Gastrocnemius medialis (tissue), 4 donors: ENCODE measurements around the gene NDUFB3. TPM values are rescaled to one million over a fixed set of nuclear protein-coding genes. Genes with fewer than 3 reads are reported as not detected.
A peak's percentile ranks its signal among the peaks of the same experiment; 100 is the strongest.

Source experiments
- ATAC-seq, 2 donors: fragments of 150-250 bp; one replicate each; pipeline ENCODE4 v1.9.1; 2016
- DNase-seq, 2 donors: peaks; one replicate each; pipeline ENCODE4 v3.0.0-alpha.2; 2019
- H3K27ac ChIP-seq, 4 donors: fragments of 200-600 bp; sonication (generic); 1 replicate in 1 of 4; 2 replicates in 3 of 4; pipeline ENCODE4 v1.5.1; 2016 to 2018; ENCODE audit warnings: mild to moderate bottlenecking in 2 of 4, moderate library complexity in 1 of 4
- H3K27me3 ChIP-seq, 3 donors: fragments of 200-600 bp; sonication (generic) in 2 of 3; 1 replicate in 1 of 3; 2 replicates in 2 of 3; pipeline versions ENCODE4 v1.5.1 to v1.6.0; 2016 to 2019; ENCODE audit warnings: mild to moderate bottlenecking in 1 of 3, moderate library complexity in 1 of 3
- H3K36me3 ChIP-seq, 2 donors: fragments of 200-600 bp; sonication (generic) in 1 of 2; one replicate each; pipeline ENCODE4 v1.5.1; 2017 to 2018
- H3K4me1 ChIP-seq, 2 donors: fragments of 200-600 bp; sonication (generic) in 1 of 2; one replicate each; pipeline ENCODE4 v1.5.1; 2016 to 2017; ENCODE audit warnings: mild to moderate bottlenecking in 2 of 2
- H3K4me3 ChIP-seq, 4 donors: fragments of 200-600 bp; sonication (generic) in 3 of 4; 1 replicate in 1 of 4; 2 replicates in 3 of 4; pipeline ENCODE4 v1.5.1; 2016 to 2019; ENCODE audit warnings: mild to moderate bottlenecking in 2 of 4
- H3K9me3 ChIP-seq, 3 donors: fragments of 200-600 bp; sonication (generic) in 2 of 3; 1 replicate in 1 of 3; 2 replicates in 2 of 3; pipeline ENCODE4 v1.5.1; 2016 to 2019
- POLR2A ChIP-seq, 2 donors: fragments of 450-650 bp; IDR thresholded peaks; one replicate each; pipeline ENCODE4 v1.6.1; 2017; ENCODE audit warnings: antibody characterized with exemption in 2 of 2, mild to moderate bottlenecking in 2 of 2, moderate library complexity in 2 of 2
- in situ Hi-C, 4 donors: fragments of 200-750 bp; cut with MboI; loops; one replicate each; pipeline versions ENCODE4 v1.15.0 to v1.8.0; 2017; ENCODE audit warnings: low sequenced_read_pairs in 4 of 4
- intact Hi-C: fragments of 100-400 bp; cut with DNase I; formaldehyde crosslinking; loops from one replicate; pipeline ENCODE4 v1.15.1; 2023; ENCODE audit warnings: low total_unique reads
- total RNA-seq, 4 donors: library from RNA; depleted of rRNA; stranded (reverse); fragments of >200 nt; gene quantifications; one replicate each; pipeline versions ENCODE4 v1.1.0 to v1.2.3, GENCODE V29; 2016
- TF ChIP-seq, protein P1 (sequence below), 5 experiments: fragments of 450-650 bp in 3 of 5; fragments of 200-600 bp in 2 of 5; sonication (generic) in 2 of 5; IDR thresholded peaks in 4 of 5; conservative IDR thresholded peaks in 1 of 5; 1 replicate in 4 of 5; 2 replicates in 1 of 5; pipeline ENCODE4 v1.5.1; 2016 to 2019; ENCODE audit warnings: antibody characterized with exemption in 5 of 5, mild to moderate bottlenecking in 3 of 5, moderate library complexity in 3 of 5

The NDUFB3 gene
- total RNA-seq, 4 donors from 2014 or later, result 107 to 146 (median 135) TPM

GRCh38 chr2:201118121-201118960 is 46.5 kb downstream of the NDUFB3 start:
- peak; percentile 95 to 98 for DNase-seq
- intact Hi-C loops (loop anchor here (1.0 to 5.0 kb wide), 3 partner anchors 47 to 741 kb away; partner anchors contain the start of genes BZW1 and HYCC2), in situ Hi-C loops (loop anchor here in 1 of 4 donors (5.0 kb wide), 1 partner anchor 34 kb away; no protein-coding TSS in a partner anchor)
- Histone ChIP-seq H3K36me3 (peaks cover 0 to 4% of the 10 kb centered on the region in 2 donors), H3K27ac (peak overlapping the region; percentile 95 to 100 (median 98)), H3K27me3 (no peaks in the 10 kb centered on the region), H3K4me1 (peaks cover 30 to 33% of the 10 kb centered on the region in 2 donors), H3K4me3 (peak overlapping the region; percentile 70 to 95 (median 82)), H3K9me3 (no peaks in the 10 kb centered on the region)
- ATAC-seq, result peak; percentile 53
- TF ChIP-seq POLR2A (IDR thresholded peaks at IDR 0.05), result peak; percentile 68 to 87
- TF ChIP-seq, protein P1, sequence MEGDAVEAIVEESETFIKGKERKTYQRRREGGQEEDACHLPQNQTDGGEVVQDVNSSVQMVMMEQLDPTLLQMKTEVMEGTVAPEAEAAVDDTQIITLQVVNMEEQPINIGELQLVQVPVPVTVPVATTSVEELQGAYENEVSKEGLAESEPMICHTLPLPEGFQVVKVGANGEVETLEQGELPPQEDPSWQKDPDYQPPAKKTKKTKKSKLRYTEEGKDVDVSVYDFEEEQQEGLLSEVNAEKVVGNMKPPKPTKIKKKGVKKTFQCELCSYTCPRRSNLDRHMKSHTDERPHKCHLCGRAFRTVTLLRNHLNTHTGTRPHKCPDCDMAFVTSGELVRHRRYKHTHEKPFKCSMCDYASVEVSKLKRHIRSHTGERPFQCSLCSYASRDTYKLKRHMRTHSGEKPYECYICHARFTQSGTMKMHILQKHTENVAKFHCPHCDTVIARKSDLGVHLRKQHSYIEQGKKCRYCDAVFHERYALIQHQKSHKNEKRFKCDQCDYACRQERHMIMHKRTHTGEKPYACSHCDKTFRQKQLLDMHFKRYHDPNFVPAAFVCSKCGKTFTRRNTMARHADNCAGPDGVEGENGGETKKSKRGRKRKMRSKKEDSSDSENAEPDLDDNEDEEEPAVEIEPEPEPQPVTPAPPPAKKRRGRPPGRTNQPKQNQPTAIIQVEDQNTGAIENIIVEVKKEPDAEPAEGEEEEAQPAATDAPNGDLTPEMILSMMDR (IDR thresholded peaks at IDR 0.05 in 4 of 5, conservative IDR thresholded peaks at IDR 0.05 in 1 of 5), result peak in 3 of 5 experiments; percentile 35 to 49 (median 37)

DNA sequence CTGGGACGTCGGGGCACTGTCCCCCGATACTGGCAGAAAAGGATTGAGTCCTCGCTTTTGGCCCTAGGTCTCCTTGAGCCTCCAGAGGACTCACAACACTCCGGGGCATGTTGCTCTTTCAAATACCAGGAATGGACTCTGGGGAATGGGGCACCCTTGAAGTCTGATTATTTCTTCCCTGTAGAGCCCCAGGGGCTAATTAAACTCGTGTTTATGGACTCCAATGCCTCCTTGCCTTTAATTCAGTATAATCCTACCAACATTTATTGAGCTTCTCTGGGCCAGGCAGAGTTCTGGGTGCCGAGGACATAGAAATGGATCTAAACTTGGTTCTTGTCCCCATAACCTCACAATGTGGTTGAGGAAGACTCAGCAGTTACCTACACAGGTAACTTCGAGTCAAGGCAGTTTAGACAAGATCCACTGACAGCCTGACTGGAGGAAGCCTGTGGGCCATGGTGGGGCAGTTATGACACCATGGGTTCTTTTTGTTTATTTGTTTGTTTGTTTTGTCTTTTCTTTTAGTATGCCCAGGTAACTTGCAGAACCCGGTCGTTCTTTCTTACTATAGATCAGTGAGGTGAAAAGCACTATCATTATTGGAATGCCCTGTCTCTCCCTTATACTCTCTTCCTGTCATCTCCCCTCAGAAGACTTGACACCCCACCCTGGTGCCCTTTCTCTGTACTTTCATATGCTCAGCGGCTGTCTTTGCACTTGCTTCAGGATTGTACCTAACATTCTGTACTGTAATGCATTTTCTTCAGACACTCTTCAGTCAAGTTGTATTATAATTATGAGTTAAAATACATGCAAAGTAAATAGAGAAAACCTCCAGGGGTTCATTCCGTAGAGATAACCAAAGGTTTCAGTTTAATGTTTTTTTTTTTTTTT is 47.4 kb downstream of the NDUFB3 start:
- intact Hi-C loops (loop anchor here (1.0 to 5.0 kb wide), 3 partner anchors 48 to 742 kb away; partner anchors contain the start of genes BZW1 and HYCC2), in situ Hi-C loops (loop anchor here in 1 of 4 donors (5.0 kb wide), 1 partner anchor 33 kb away; no protein-coding TSS in a partner anchor)
- H3K4me1 ChIP-seq, result peaks cover 31 to 41% of the 10 kb centered on the region in 2 donors
- no peaks in the 10 kb centered on the region for H3K9me3 ChIP-seq
- no peaks in the 10 kb centered on the region for H3K27me3 ChIP-seq
- ATAC-seq (peak; percentile 24), DNase-seq (no peak)
- H3K27ac ChIP-seq, result peak overlapping the region; percentile 95 to 100 (median 98)
- TF ChIP-seq POLR2A (IDR thresholded peaks at IDR 0.05), result peak; percentile 6 to 12
- TF ChIP-seq, protein P1 (IDR thresholded peaks at IDR 0.05 in 4 of 5, conservative IDR thresholded peaks at IDR 0.05 in 1 of 5), result no peak
- H3K4me3 ChIP-seq, result peak overlapping the region; percentile 70 to 95 (median 82)
- H3K36me3 ChIP-seq, result peaks cover 0 to 4% of the 10 kb centered on the region in 2 donors

GRCh38 chr2:201122276-201122675 is 50.5 kb downstream of the NDUFB3 start:
- Histone ChIP-seq H3K9me3 (no peaks in the 10 kb centered on the region), H3K36me3 (peaks cover 0 to 4% of the 10 kb centered on the region in 2 donors), H3K27ac (peak overlapping the region; percentile 95 to 100 (median 98)), H3K4me3 (peak overlapping the region; percentile 70 to 95 (median 82)), H3K4me1 (peaks cover 60 to 71% of the 10 kb centered on the region in 2 donors), H3K27me3 (no peaks in the 10 kb centered on the region)
- intact Hi-C loops (no loop called here), in situ Hi-C loops (no loop called here)
- DNase-seq, result peak in 1 of 2 donors; percentile 83
- peak; percentile 68 to 76 for TF ChIP-seq POLR2A (IDR thresholded peaks at IDR 0.05)
- TF ChIP-seq, protein P1 (IDR thresholded peaks at IDR 0.05 in 4 of 5, conservative IDR thresholded peaks at IDR 0.05 in 1 of 5), result no peak
- peak in 1 of 2 donors; percentile 12 for ATAC-seq
